Measurements from ENCODE around the gene NRG3. TPM values are rescaled to one million over a fixed set of nuclear protein-coding genes. Genes with fewer than 3 reads are reported as not detected.

Gene NRG3
- total and polyA plus RNA-seq, 2 of the 4 experiments (the other 2 are of a cell fraction), result not detected

GRCh38 chr10:82402906-82403401, 528.0 kb downstream of the NRG3 start:
- ATAC-seq (ENCODE audit: low read depth) (no peak), DNase-seq (no peak)
- Histone ChIP-seq H4K20me1 (ENCODE audit: insufficient read depth, low read length) (no peaks in the 10 kb centered on the region), H4K8ac (ENCODE audit: low read depth in 2 of 2, low read length in 2 of 2) (no peak overlapping the region), H2BK20ac (ENCODE audit: low read depth, low read length) (no peak overlapping the region), H3K4me3 (ENCODE audit: insufficient read depth, low read depth, low read length) (no peak overlapping the region), H2BK5ac (ENCODE audit: low read depth, low read length, poor library complexity, severe bottlenecking) (no peak overlapping the region), H2AK9ac (replicated peaks; ENCODE audit: low read depth, low read length, poor library complexity) (no peak overlapping the region), H3K14ac (replicated peaks; ENCODE audit: low read depth, low read length) (no peak overlapping the region), H3K18ac (ENCODE audit: low read depth, low read length) (no peak overlapping the region), H2BK120ac (ENCODE audit: low read depth, low read length) (no peak overlapping the region), H3K27ac (ENCODE audit: insufficient read depth, low read length) (no peak overlapping the region), H3K4ac (ENCODE audit: low read depth, low read length) (no peak overlapping the region), H3K9me3 (ENCODE audit: control insufficient read depth, insufficient read depth, low read length) (peaks cover 8% of the 10 kb centered on the region), H3K56ac (ENCODE audit: extremely low read depth, insufficient read depth, low read length) (no peak overlapping the region), H3K4me1 (ENCODE audit: control insufficient read depth, insufficient read depth, low read length) (no peaks in the 10 kb centered on the region), H3K9me1 (ENCODE audit: insufficient read depth, low read length) (no peaks in the 10 kb centered on the region), H4K91ac (ENCODE audit: insufficient read depth, low read depth, low read length) (no peak overlapping the region), H2BK15ac (ENCODE audit: low read depth, low read length) (no peak overlapping the region), H3K27me3 (ENCODE audit: control insufficient read depth, insufficient read depth, low read length) (no peaks in the 10 kb centered on the region), H3K36me3 (ENCODE audit: control insufficient read depth, insufficient read depth, low read length) (no peaks in the 10 kb centered on the region), H2AK5ac (ENCODE audit: low read depth, low read length) (no peak overlapping the region), H3K79me1 (ENCODE audit: low read depth in 1 of 2, low read length in 2 of 2) (no peaks in the 10 kb centered on the region), H3K23ac (ENCODE audit: low read depth, low read length) (no peak overlapping the region), H3K9ac (ENCODE audit: low read depth, low read length) (no peak overlapping the region), H3K4me2 (ENCODE audit: low read depth, low read length) (no peak overlapping the region), H4K5ac (ENCODE audit: low read depth, low read length) (no peak overlapping the region), H2AFZ (replicated peaks; ENCODE audit: low read length, poor library complexity) (no peak overlapping the region)
- BruUV-seq (replicated peaks), result no TSS peak
- dilution Hi-C loops (cut with HindIII; ENCODE audit: low sequenced_read_pairs, unreplicated experiment), result no loop called here
- WGBS, 2 experiments (ENCODE audit: extremely low coverage in 2 of 2, insufficient read length in 1 of 2), result no CpG with 5 or more reads among the region's 4 CpGs
- ChIA-PET POLR2A (ENCODE audit: unreplicated experiment) (no interaction called here), CTCF (no interaction called here)
- intact Hi-C loops (cut with micrococcal nuclease), result no loop called here
- no peak for TF ChIP-seq MAZ (IDR thresholded peaks at IDR 0.05; ENCODE audit: borderline replicate concordance, low read depth, low read length)
- TF ChIP-seq, protein P1, sequence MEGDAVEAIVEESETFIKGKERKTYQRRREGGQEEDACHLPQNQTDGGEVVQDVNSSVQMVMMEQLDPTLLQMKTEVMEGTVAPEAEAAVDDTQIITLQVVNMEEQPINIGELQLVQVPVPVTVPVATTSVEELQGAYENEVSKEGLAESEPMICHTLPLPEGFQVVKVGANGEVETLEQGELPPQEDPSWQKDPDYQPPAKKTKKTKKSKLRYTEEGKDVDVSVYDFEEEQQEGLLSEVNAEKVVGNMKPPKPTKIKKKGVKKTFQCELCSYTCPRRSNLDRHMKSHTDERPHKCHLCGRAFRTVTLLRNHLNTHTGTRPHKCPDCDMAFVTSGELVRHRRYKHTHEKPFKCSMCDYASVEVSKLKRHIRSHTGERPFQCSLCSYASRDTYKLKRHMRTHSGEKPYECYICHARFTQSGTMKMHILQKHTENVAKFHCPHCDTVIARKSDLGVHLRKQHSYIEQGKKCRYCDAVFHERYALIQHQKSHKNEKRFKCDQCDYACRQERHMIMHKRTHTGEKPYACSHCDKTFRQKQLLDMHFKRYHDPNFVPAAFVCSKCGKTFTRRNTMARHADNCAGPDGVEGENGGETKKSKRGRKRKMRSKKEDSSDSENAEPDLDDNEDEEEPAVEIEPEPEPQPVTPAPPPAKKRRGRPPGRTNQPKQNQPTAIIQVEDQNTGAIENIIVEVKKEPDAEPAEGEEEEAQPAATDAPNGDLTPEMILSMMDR (conservative IDR thresholded peaks at IDR 0.05; ENCODE audit: low read depth, low read length), result no peak
- TF ChIP-seq ELK1 (IDR thresholded peaks at IDR 0.05; ENCODE audit: borderline replicate concordance, low read depth, low read length), result no peak
- no peak for TF ChIP-seq RAD21 (IDR thresholded peaks at IDR 0.05; ENCODE audit: low read length)
- in situ Hi-C loops (cut with MboI; ENCODE audit: low sequenced_read_pairs), result no loop called here

All from IMR-90 (cell line).